GM12874 (cell line): ENCODE data around the gene C16orf54.

Source experiments
- CTCF ChIP-seq: IDR thresholded peaks from 2 replicates; pipeline ENCODE4 v1.5.1; 2011; ENCODE audit warnings: low read depth, mild to moderate bottlenecking, control low read depth, low read length, moderate library complexity; ENCODE audit not compliant: insufficient read depth

Gene C16orf54

GRCh38 chr16:29717113-29717512 lies 28.7 kb downstream of the C16orf54 start:
- no peak for TF ChIP-seq CTCF

- no peak for TF ChIP-seq CTCF
Measured at GRCh38 chr16:29714972-29715371, 30.8 kb downstream of the C16orf54 start.

- TF ChIP-seq CTCF: no peak
Measured at GRCh38 chr16:29714396-29714795, 31.4 kb downstream of the C16orf54 start.

- TF ChIP-seq CTCF: no peak
Measured at GRCh38 chr16:29712809-29713208, 33.0 kb downstream of the C16orf54 start.

GRCh38 chr16:29710227-29711219 lies 35.3 kb downstream of the C16orf54 start:
- peak; percentile 62 for TF ChIP-seq CTCF

- no peak for TF ChIP-seq CTCF
Measured at GRCh38 chr16:29708917-29709600, 36.7 kb downstream of the C16orf54 start.

GRCh38 chr16:29705030-29705429 lies 40.8 kb downstream of the C16orf54 start:
- TF ChIP-seq CTCF: no peak
